Fibroblast of lung (primary cell): ENCODE data around the gene KRTCAP2.

Experiments used
- EZH2 ChIP-seq: IDR thresholded peaks from 2 replicates; pipeline ENCODE4 v1.5.1; 2012; ENCODE audit warnings: low read length, control low read depth, mild to moderate bottlenecking; ENCODE audit errors: missing control alignments
- TF ChIP-seq, protein P1 (sequence below), 2 donors: IDR thresholded peaks in 1 of 2; conservative IDR thresholded peaks in 1 of 2; 1 replicate in 1 of 2; 2 replicates in 1 of 2; pipeline ENCODE4 v1.5.1; 2011 to 2012; ENCODE audit warnings: low read length in 2 of 2, control low read depth in 1 of 2, inconsistent platforms in 1 of 2, low read depth in 1 of 2, mild to moderate bottlenecking in 1 of 2

DNA sequence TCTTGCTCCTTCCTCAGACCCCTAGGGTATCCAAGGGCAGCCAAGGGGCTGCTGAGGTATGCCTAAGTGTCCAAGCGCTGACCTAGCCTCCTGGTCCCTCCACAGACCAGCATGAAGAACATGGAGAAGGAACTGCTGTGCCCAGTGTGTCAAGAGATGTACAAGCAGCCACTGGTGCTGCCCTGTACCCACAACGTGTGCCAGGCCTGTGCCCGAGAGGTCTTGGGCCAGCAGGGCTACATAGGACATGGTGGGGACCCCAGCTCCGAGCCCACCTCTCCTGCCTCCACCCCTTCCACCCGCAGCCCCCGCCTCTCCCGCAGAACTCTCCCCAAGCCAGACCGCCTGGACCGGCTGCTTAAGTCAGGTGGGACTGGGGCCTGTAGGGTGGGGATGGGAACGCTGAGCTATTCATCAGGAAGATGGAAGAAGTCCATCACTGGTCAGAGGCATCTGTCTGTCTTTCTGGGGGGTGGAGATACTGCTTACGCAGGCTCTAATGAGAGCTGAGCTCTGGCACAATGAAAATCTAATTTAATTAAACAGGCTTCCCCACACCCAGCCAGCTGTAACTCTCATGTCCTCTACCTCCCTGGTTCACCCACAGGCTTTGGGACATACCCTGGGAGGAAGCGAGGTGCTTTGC, 2.3 kb upstream of the KRTCAP2 start:
- TF ChIP-seq, protein P1, sequence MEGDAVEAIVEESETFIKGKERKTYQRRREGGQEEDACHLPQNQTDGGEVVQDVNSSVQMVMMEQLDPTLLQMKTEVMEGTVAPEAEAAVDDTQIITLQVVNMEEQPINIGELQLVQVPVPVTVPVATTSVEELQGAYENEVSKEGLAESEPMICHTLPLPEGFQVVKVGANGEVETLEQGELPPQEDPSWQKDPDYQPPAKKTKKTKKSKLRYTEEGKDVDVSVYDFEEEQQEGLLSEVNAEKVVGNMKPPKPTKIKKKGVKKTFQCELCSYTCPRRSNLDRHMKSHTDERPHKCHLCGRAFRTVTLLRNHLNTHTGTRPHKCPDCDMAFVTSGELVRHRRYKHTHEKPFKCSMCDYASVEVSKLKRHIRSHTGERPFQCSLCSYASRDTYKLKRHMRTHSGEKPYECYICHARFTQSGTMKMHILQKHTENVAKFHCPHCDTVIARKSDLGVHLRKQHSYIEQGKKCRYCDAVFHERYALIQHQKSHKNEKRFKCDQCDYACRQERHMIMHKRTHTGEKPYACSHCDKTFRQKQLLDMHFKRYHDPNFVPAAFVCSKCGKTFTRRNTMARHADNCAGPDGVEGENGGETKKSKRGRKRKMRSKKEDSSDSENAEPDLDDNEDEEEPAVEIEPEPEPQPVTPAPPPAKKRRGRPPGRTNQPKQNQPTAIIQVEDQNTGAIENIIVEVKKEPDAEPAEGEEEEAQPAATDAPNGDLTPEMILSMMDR (conservative IDR thresholded peaks at IDR 0.05 in 1 of 2, IDR thresholded peaks at IDR 0.05 in 1 of 2; ENCODE audit: low read depth in 1 of 2, low read length in 2 of 2): no peak
- no peak for TF ChIP-seq EZH2
